DMS53 treated with DMSO at 0.1 percent for 48 hours (cell line): Measurements from ENCODE around the gene ZNF236.

Experiments
- DNase-seq: peaks from one replicate; lab custom pipeline; 2025; ENCODE audit not compliant: unreplicated experiment; lab: John Stamatoyannopoulos, UW

The ZNF236 gene

DNA sequence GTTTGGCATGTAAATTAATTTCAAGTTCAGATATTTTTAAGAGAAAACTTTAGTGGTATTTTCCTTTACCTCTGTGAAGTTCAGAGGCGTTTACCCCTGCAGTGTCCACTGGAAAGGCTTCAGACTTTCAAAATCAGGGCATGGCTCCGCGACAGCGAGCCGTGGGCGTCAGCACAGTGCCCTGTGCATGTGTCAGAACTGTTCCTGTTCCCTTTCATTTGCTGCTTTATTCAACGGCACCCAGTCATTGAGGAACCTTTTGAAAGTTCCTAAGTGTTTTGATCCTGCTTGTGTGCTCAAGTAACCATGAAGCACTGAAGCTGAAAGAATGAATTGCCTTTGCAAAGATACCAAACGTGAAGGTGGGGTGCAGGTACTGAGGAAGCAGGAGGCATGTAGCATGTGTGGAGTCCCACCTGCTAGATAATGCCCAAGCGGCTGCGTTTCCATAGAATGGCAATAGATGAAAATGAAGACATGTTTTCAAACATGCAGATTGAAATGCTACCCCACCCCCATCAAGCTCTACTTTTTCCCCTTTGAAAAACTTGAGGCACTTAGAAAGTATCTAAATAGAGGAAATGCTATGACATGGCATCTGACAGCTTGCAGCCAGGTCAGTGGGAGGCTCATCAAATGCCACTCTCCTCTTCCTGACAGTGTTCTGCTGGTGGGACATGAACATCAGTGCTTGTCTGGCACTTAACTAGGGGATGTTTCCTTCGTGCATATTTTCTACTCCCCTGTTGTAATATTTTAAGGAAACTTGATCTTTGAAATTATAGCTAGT lies 148.6 kb downstream of the ZNF236 start:
- no peak for DNase-seq

GRCh38 chr18:76972241-76972640 lies 149.9 kb downstream of the ZNF236 start:
- no peak for DNase-seq

GRCh38 chr18:76972846-76973519 lies 150.6 kb downstream of the ZNF236 start:
- DNase-seq = no peak

GRCh38 chr18:76973520-76974266 lies 151.3 kb downstream of the ZNF236 start:
- DNase-seq = no peak

- no peak for DNase-seq
Measured at GRCh38 chr18:76974386-76974785, 152.0 kb downstream of the ZNF236 start.

DNA sequence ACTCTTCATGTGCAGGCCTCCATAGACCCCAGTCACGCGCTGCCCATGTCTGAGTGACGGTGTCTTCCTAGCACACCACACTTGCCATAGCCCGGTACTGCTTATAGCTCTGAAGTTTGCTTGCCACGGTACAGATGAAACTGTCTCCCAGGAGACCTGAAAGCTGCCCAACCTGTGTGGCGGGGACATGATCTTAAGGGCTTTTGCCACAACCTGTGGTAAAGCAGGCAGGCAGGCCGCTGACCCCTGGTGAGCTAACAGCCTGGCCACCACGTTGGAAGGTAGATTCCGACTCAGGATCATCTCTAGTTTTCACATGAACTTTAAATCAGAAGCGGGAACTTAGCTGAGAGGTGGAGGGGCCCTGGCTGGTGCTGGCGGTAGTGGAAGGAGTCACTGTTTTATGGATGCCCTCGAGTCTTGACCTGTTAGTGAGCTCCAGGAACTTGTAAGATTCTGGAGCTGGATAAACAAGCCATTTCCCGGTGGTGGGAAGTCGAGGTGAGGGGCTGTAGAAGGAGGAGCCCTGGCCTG lies 153.3 kb downstream of the ZNF236 start:
- DNase-seq = no peak

GRCh38 chr18:76977108-76977621 lies 154.8 kb downstream of the ZNF236 start:
- no peak for DNase-seq

DNA sequence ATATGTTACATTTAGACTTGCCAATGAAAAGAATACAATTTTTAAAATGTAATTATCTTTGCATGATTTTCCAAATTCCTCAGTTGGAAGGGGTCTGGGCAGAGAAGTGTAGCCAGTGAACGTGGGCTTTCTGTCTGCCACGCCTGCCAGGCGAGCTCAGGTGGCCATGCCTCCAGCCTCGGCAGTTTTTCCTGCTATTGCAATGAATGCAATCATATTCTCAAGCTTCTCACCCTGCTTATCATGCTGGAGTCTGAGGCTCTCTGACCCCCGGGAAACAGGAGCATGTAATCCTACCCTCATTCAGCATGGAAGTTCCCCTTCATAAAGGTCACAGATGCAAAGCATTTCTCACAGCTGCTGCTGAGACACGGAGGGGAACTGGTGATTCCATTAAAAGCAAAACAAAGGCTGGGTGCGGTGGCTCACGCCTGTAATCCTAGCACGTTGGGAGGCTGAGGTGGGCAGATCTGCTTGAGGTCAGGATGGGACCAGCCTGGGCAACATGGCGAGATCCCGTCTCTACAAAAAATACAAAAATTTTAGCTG lies 155.4 kb downstream of the ZNF236 start:
- no peak for DNase-seq

DNA sequence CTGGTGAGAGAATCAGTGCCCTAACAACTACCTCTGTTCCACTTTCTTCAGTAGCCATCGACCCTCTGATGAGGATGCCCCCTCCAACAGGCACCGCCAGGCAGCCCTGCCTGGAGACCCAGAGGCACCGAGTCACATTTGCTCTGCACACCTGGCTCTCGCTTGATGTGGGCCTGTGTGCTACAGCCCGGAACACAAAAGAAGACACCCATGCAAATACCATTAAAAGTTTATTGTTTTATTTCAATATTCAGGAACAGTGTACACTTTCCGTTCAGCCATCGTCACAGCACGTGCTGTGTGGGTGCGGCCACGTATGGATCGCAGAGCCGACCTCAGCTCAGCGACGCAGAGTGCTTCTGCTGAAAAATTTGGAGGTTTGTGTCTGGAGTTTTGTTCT lies 156.3 kb downstream of the ZNF236 start:
- DNase-seq = no peak

- no peak for DNase-seq
Measured at GRCh38 chr18:76979111-76979751, 156.9 kb downstream of the ZNF236 start.

GRCh38 chr18:76979906-76980305 lies 157.5 kb downstream of the ZNF236 start:
- DNase-seq = no peak

DNA sequence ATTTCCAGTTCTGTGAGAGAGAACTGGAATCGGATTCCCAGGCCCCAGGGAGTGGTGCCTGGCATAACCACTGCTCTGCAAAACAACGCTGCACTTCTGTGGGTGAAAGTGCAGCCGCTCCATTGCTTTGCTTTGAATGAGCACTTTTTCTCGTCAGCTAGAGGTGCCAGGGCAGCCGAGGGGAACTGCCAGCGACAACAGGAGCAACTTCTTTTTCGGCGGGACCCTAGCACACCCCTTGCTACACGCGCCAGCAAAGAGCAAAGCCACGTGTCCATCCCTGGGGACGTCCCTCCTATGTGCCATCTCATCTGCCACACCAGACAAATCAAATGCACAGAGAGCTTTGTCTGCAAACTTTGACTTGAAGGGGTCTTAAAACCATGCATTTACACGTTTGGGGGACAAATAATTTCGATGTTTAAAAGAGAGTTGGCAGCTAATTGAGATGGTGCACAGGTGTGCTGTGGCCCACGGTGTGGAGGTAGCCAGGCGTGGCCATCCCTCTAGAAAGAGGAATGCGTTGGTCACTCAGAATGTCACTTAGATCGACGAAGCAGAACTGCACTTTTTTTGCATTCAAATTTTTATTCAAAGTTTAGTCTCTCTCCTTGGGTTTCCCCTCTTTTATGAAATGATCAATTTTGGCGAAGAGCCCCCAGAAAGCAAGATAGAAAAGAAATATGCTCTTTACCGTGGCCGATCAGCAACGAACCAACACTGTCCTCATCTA lies 158.5 kb downstream of the ZNF236 start:
- no peak for DNase-seq

DNA sequence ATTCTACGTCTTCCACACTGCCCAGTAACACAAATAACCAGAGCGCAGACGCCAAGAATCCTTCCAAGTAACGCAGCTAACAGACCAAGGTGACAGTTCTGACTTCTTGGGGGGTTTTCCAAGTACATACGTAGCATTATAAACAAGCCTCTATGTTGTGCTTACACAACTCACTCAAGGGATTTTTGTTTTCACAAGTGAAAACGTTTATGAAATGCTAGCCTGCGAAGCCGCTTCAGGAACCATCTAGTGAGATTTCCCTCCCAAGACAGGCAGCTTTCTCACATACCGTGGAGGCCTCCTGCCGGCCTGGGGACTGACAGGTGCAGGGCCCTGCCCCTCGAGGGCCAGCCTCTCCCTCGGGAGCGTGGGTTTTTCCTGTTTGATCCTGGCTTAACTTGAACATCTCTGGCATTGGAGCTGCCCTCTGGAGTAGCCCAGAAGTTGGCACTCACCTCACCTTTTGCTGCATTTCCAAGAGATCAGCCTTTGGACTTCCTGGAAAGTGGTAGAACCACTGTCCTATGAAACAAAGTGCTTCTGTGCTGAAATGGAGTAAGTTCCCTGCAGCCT lies 159.1 kb downstream of the ZNF236 start:
- no peak for DNase-seq

DNA sequence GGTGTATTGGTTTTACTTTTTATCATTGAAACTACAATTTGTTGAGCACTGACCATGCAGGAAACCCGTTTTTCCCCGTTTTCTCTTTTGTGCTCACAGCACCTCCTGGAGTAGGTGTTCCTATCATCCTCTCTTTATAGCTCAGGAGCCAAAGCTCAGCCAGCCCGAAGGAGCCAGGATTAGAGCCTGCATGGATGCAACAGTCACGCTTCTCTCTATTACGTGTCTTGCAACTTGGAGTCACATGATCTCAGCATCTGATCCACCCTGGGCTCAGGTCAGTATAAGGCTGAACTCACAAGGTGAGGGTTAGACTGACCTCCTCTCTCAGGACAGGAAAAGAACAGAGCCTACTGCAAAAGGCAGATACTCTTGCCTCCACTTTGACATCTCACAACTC lies 159.7 kb downstream of the ZNF236 start:
- DNase-seq = no peak

DNA sequence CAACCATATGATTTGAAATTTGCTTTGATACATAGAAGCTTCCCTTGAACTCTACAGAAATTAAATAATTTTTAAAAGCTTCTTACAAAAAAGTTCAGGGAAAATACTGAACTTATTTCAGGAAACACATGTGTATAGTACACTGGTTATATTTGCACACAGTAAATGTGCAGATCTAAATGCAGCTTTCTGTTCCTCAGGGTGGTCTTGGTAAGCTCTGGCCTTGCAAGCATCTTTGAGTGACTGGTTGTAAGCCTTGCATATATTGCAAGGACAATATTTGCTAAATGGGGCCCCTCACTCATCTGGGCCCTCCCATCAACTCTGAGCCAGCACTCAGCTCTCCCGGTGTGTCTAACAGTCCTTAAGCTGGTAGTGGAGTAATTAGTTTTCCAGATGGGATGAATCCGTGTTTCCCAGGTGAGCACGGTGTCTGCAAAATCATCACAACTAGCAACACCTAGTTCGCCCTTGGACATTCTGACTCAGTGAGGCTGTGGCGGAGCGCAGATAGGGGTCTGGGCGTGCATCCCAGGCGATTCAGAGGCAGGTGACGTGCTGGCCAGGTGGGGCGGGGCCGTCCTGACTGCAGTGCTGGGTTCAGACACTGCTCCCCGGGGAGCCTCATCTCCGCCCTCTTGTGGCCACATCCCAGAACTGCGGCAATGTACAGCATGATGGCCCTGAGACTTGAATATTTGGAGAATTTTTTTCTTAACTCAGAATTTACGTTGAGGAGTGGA lies 160.7 kb downstream of the ZNF236 start:
- peak; percentile 87 for DNase-seq

DNA sequence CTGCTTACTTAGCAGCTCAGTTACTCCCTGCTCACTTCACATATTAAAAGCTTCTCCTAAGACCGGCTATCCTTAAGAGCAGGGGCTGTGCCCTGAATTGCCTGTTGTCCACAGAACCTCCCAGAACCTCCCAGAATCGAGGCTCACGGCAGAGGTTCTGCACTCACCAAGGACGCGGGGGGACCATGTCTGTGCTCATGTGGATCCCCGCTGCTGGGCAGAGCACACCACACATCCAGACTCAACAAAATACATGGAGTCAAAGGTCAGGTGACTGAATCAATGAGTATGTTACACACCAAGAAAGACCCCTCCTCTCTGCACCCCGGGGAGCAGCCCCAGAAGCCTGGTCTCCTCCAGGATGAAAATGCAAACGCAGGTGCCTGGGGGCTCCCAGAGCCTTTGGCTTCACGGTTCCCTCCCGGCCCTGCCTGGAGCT lies 161.3 kb downstream of the ZNF236 start:
- DNase-seq = no peak

GRCh38 chr18:76984193-76985155 lies 162.1 kb downstream of the ZNF236 start:
- no peak for DNase-seq
